BLaER1 (cell line): ENCODE data around the gene ETFA.

Experiments used
- H3K27ac ChIP-seq: shearing (Covaris generic); formaldehyde crosslinking; 2 replicates; pipeline ENCODE4 v1.8.1; 2022
- H3K27me3 ChIP-seq: shearing (Covaris generic); formaldehyde crosslinking; 2 replicates; pipeline ENCODE4 v1.8.1; 2022
- H3K36me3 ChIP-seq: shearing (Covaris generic); formaldehyde crosslinking; 2 replicates; pipeline ENCODE4 v1.8.1; 2022
- H3K4me1 ChIP-seq: shearing (Covaris generic); formaldehyde crosslinking; 2 replicates; pipeline ENCODE4 v1.8.1; 2022
- H3K4me2 ChIP-seq: shearing (Covaris generic); formaldehyde crosslinking; 2 replicates; pipeline ENCODE4 v1.8.1; 2022
- H3K4me3 ChIP-seq: shearing (Covaris generic); formaldehyde crosslinking; 2 replicates; pipeline ENCODE4 v1.8.1; 2022
- H3K9ac ChIP-seq: shearing (Covaris generic); formaldehyde crosslinking; 2 replicates; pipeline ENCODE4 v1.8.1; 2022
- H3K9me3 ChIP-seq: shearing (Covaris generic); formaldehyde crosslinking; 2 replicates; pipeline ENCODE4 v1.8.1; 2022
- H4K20me1 ChIP-seq: shearing (Covaris generic); formaldehyde crosslinking; 2 replicates; pipeline ENCODE4 v1.8.1; 2022
- Cebpa-rat ChIP-seq: shearing (Covaris generic); IDR thresholded peaks from 2 replicates; pipeline ENCODE4 v1.8.1; 2022

The ETFA gene

DNA sequence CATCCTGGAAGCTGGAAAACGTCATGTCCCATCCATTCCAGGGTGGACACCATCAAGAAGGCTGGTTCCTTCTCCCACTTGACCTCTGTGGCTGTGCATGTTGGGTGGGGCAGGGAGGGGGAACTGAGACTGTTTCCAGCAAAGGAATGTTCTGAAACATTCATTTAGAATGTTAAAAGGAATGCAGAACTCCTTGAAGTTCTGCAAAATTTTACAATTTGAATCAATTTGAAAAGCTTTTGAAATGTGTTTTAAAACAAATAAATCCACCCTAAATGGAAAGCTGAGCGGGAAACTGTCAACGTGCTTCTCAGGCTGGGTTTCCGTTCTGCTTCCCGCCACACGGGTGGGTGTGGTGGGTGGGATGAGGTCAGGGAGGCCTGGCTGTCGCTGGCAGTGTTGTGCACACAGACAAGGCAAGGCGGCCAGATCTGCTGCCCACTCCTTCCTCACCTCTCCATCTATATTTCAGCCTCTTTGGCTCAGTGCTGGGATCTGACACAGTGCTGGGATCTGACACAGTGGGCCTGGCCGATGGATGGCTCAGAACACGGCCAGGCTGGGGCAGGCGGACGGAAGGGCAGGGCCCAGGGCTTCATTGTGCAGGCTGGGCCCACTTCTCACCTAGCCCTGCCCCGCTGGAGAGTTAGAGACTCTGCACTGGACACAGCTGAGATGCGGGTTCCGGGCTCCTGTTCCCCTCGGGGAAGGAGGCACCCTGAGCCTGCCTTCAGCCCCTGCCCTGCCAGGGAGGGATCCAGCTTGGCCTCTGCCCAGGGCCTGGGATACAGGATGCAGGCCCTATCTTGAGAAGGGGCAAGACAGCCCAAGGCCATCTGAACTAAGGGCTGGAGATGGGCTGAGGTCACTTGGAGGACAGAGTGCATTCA, 141.1 kb downstream of the ETFA start:
- Histone ChIP-seq H3K27me3 (no peaks in the 10 kb centered on the region), H3K4me3 (no peak overlapping the region), H3K4me1 (0 out of 2 replicates have a peak, but pooled peaks cover 6% of the 10 kb centered on the region), H3K27ac (no peak overlapping the region), H3K4me2 (no peak overlapping the region), H3K9me3 (no peaks in the 10 kb centered on the region), H4K20me1 (no peaks in the 10 kb centered on the region), H3K9ac (no peak overlapping the region), H3K36me3 (no peaks in the 10 kb centered on the region)
- TF ChIP-seq Cebpa-rat, result no peak

DNA sequence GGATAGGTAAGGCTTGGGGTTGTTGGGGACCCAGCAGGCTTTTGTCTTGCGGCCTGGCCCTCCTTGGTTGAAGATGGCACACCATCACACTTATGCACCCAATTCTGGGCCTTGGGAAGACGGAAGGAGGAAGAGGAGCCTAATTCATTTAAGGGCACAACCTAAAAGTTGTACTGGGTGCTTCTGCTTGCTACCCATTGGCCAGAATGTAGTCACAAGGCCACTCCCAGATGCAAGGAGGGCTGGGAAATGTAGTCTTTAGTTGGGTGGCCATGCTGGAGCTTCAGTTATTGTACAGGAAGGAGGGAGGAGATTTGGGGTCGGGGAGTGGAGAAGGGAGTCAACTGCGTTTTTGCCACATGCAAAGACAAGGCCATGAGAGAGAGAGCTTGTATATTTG, 142.3 kb downstream of the ETFA start:
- Histone ChIP-seq H3K27ac (no peak overlapping the region), H3K4me2 (0 out of 2 replicates have a peak overlapping the region, but pooled peaks have one; percentile 17), H3K36me3 (no peaks in the 10 kb centered on the region), H4K20me1 (no peaks in the 10 kb centered on the region), H3K4me3 (no peak overlapping the region), H3K9ac (no peak overlapping the region), H3K4me1 (0 out of 2 replicates have a peak, but pooled peaks cover 6% of the 10 kb centered on the region), H3K27me3 (no peaks in the 10 kb centered on the region), H3K9me3 (no peaks in the 10 kb centered on the region)
- no peak for TF ChIP-seq Cebpa-rat

DNA sequence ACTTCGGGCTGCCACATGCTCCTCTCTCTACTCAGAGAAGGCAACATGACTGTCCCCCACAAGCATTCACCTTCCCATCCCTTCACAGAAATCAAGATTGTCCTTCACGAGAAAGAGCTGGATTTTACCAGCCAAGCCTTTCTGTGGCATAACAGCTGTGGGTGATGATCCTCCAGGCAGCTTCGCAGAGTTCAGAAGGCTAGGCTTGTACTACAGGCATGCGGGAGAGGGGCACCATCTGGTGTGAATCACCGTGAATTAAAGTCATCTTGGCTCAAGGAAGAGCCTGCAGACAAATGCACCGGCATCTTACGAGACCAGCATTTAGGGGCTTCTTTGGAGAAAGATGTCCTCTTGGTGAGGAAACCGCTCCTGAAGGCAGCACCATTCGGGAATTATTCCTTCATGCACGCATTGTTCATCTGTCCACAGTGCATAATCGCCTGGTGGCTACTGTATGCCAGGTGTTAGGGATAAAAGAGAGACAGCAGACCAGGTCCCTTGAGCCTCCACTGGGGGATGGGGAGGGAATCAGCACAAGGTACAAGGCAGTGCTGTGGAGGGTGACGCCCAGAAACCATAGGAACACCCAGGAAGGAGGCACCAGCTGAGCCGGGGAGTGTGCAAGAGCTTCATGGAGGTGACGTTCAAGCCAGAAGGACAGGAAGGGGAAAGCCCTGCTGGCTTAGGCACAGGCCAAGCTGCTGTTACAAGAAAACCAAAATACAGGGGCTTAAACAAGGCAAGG, 142.9 kb downstream of the ETFA start:
- no peak overlapping the region for H3K4me3 ChIP-seq
- H3K4me2 ChIP-seq, result peak overlapping the region; percentile 17; the same call in 1 of the 2 replicates

DNA sequence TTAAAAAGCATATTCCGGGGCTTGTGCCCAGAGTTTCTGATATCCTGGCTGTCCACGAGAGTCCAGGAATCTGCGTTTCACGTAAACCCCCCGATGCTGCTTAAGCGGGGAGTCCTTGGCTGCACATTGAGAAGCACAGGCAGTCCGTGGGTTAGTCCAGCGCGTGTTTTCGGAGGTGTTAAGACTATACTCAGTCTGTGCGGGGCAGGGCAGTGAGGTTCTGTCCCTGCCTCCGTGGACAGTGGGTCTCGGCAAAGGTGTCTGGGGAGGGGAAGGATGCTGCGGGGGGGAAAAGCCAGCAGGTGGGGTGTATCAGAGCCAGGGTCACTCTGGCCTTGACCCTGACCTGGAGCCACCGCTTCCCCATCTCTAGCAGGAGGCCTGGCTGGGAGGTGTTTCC, 145.3 kb downstream of the ETFA start:
- H3K9me3 ChIP-seq, result no peaks in the 10 kb centered on the region
- H3K27me3 ChIP-seq, result no peaks in the 10 kb centered on the region
- no peak overlapping the region for H3K27ac ChIP-seq
- H3K36me3 ChIP-seq, result no peaks in the 10 kb centered on the region
- H3K4me3 ChIP-seq, result no peak overlapping the region
- H3K4me2 ChIP-seq, result no peak overlapping the region
- no peak overlapping the region for H3K9ac ChIP-seq
- 0 out of 2 replicates have a peak, but pooled peaks cover 6% of the 10 kb centered on the region for H3K4me1 ChIP-seq
- no peak for TF ChIP-seq Cebpa-rat
- no peaks in the 10 kb centered on the region for H4K20me1 ChIP-seq

More for the DNA sequence above, 142.9 kb downstream of the ETFA start:
- Histone ChIP-seq H3K36me3 (no peaks in the 10 kb centered on the region), H4K20me1 (no peaks in the 10 kb centered on the region), H3K27ac (no peak overlapping the region), H3K4me1 (0 out of 2 replicates have a peak, but pooled peaks cover 6% of the 10 kb centered on the region), H3K9ac (no peak overlapping the region), H3K9me3 (no peaks in the 10 kb centered on the region), H3K27me3 (no peaks in the 10 kb centered on the region)
- TF ChIP-seq Cebpa-rat, result no peak
